ENCODE measurements around the gene IL18R1.

DNA sequence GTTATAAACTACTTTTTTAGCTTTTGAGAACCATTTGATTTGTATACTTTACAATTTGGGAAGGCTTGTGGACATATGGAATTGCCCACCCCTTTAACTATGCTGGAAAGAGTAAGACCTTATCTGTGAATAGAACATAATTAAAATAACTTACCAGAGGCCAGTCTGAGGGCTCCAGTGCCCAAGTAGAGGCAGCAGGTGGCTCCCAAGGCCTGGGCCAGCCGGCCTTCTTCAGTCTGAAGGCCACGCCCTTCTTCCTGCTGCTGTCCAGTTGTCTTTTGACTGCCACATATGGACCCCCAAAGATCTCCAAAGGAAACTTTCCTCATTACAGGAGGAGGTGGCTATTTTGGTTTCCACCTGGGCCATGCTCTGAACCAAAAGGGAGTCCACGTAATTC lies 55.4 kb downstream of the IL18R1 start:
- TF ChIP-seq CTCF (IDR thresholded peaks at IDR 0.05) (no peak), POLR2A (IDR thresholded peaks at IDR 0.05) (no peak)
